Kidney (tissue), 14 donors: ENCODE results near the gene TMPRSS4. TPM values are rescaled to one million over a fixed set of nuclear protein-coding genes. Genes with fewer than 3 reads are reported as not detected.

Experiments
- DNase-seq, 5 donors: peaks; one replicate each; pipeline ENCODE4 v3.0.0-alpha.2; 2013 to 2020
- FAIRE-seq: peaks from 2 replicates; lab custom pipeline; 2012; peaks lifted over from hg19 to GRCh38; lab: Jason Lieb, UNC
- H3K27ac ChIP-seq, 2 donors: one replicate each; pipeline ENCODE4 v1.7.0; 2013; ENCODE audit warnings: low read depth in 2 of 2, low read length in 2 of 2, inconsistent platforms in 1 of 2
- H3K27me3 ChIP-seq: one replicate; pipeline ENCODE4 v1.7.1; 2013; ENCODE audit warnings: low read length, inconsistent platforms; ENCODE audit not compliant: control insufficient read depth, insufficient read depth
- H3K36me3 ChIP-seq, 3 donors: one replicate each; pipeline versions ENCODE4 v1.7.0 to v1.7.1; 2013; ENCODE audit warnings: low read length in 3 of 3, control low read depth in 1 of 3, inconsistent platforms in 1 of 3; ENCODE audit not compliant: insufficient read depth in 3 of 3, control insufficient read depth in 2 of 3
- H3K4me1 ChIP-seq, 3 donors: one replicate each; pipeline versions ENCODE4 v1.7.0 to v1.7.1; 2013; ENCODE audit warnings: low read length in 3 of 3, inconsistent platforms in 1 of 3, low read depth in 1 of 3; ENCODE audit not compliant: control insufficient read depth in 2 of 3, insufficient read depth in 2 of 3
- H3K4me3 ChIP-seq, 3 donors: one replicate each; pipeline versions ENCODE4 v1.7.0 to v1.8.1; 2013; ENCODE audit warnings: low read length in 3 of 3, control low read depth in 1 of 3, inconsistent platforms in 1 of 3
- H3K9ac ChIP-seq, 3 donors: one replicate each; pipeline versions ENCODE4 v1.7.0 to v1.7.1; 2013; ENCODE audit warnings: low read length in 3 of 3, control low read depth in 1 of 3, inconsistent platforms in 1 of 3
- H3K9me3 ChIP-seq, 3 donors: one replicate each; pipeline versions ENCODE4 v1.7.0 to v1.7.1; 2013; ENCODE audit warnings: low read length in 3 of 3, control low read depth in 1 of 3, inconsistent platforms in 1 of 3; ENCODE audit not compliant: control insufficient read depth in 2 of 3, insufficient read depth in 1 of 3
- intact Hi-C: fragments of 100-400 bp; cut with DNase I; formaldehyde crosslinking; loops from one replicate; pipeline ENCODE4 v1.11.1; 2022
- polyA plus RNA-seq: library from polyadenylated mRNA; stranded (reverse); fragments of 350-450 nt; fragmentation: Illumina TruSeq; extraction: RNeasy Lipid Tissue Mini Kit (QIAGEN cat#74804); gene quantifications from one replicate; pipeline ENCODE4 v1.2.3, GENCODE V29; 2014; ENCODE audit warnings: low read depth, low replicate concordance; ENCODE audit not compliant: insufficient read depth
- total RNA-seq: library from RNA; stranded (reverse); fragmentation: NEBNext Ultra II Directional; extraction: Animal tissue kit (Norgen Biotek cat#: 25700); gene quantifications from one replicate; pipeline ENCODE4 v1.2.1, GENCODE V29; 2021
- TF ChIP-seq, protein P1 (sequence below): IDR thresholded peaks from 3 replicates; pipeline ENCODE4 v1.5.1; 2012; ENCODE audit warnings: mild to moderate bottlenecking, moderate library complexity, borderline replicate concordance; ENCODE audit not compliant: insufficient read depth; ENCODE audit errors: extremely low read depth
- donor health status: control.
- donor health status: control.
- donor health status: control.
- donor health status: control.
- donor health status: control.
- donor health status: DM: yes; HTN: yes; CAD: no.
- donor health status: Normal renal cell carcinoma (clear cell type).

The TMPRSS4 gene
- total and polyA plus RNA-seq, 2 donors from 2014 or later: 27.8 to 234 TPM

DNA sequence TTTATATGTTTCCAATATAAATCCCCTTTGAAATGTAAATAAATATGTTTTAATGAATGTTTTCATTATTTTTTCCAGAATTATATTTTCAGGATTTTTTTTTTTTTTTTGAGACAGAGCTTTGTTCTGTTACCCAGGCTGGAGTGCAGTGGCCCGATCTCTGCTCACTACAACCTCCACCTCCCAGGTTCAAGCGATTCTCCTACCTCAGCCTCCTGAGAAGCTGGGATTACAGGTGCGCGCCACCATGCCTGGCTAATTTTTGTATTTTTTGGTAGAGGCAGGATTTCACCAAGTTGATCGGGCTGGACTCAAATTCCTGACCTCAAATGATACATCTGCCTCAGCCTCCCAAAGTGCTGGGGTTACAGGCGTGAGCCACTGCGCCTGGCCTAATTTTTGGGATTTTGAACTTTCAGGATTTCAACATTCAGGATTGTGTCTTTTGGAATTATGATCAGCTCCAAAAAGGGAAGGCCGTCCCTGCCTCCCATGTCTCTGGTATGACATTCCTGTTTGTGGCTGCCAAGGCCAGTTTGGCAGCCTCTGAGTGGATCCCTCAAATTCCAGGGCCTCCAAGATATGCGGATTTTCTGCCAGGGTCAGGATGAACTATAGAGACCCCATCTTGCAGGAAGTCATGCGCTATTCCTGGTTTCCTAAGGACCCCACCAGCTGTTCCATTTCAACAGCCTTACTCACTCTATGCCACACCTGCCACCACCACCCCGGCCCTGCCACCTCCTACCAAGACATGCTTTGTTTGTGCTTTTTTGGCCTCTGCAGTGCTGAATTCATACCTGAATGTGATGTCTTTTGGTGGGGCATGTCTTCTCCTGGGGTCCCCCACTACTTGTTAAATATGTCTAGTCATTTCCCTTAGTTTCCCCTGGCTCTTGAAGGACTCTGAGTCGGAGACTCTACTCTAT is 21.9 kb upstream of the TMPRSS4 start:
- Histone ChIP-seq H3K9me3 (no peaks in the 10 kb centered on the region), H3K36me3 (no peaks in the 10 kb centered on the region), H3K27me3 (no peaks in the 10 kb centered on the region), H3K27ac (no peak overlapping the region), H3K4me3 (no peak overlapping the region), H3K9ac (no peak overlapping the region), H3K4me1 (peaks cover 0 to 2% (median 0%) of the 10 kb centered on the region in 3 donors)
- intact Hi-C loops: loop anchor here (10.0 kb wide), 1 partner anchor 210 kb away; no protein-coding TSS in a partner anchor
- no peak for DNase-seq
- no peak for FAIRE-seq
- TF ChIP-seq, protein P1, sequence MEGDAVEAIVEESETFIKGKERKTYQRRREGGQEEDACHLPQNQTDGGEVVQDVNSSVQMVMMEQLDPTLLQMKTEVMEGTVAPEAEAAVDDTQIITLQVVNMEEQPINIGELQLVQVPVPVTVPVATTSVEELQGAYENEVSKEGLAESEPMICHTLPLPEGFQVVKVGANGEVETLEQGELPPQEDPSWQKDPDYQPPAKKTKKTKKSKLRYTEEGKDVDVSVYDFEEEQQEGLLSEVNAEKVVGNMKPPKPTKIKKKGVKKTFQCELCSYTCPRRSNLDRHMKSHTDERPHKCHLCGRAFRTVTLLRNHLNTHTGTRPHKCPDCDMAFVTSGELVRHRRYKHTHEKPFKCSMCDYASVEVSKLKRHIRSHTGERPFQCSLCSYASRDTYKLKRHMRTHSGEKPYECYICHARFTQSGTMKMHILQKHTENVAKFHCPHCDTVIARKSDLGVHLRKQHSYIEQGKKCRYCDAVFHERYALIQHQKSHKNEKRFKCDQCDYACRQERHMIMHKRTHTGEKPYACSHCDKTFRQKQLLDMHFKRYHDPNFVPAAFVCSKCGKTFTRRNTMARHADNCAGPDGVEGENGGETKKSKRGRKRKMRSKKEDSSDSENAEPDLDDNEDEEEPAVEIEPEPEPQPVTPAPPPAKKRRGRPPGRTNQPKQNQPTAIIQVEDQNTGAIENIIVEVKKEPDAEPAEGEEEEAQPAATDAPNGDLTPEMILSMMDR: no peak

GRCh38 chr11:118055966-118056365 is 20.9 kb upstream of the TMPRSS4 start:
- no peaks in the 10 kb centered on the region for H3K36me3 ChIP-seq
- no peaks in the 10 kb centered on the region for H3K9me3 ChIP-seq
- H3K4me1 ChIP-seq: peaks cover 0 to 2% (median 0%) of the 10 kb centered on the region in 3 donors
- no peaks in the 10 kb centered on the region for H3K27me3 ChIP-seq
- no peak overlapping the region for H3K4me3 ChIP-seq
- no peak for FAIRE-seq
- no peak for DNase-seq
- TF ChIP-seq, protein P1: no peak
- H3K27ac ChIP-seq: no peak overlapping the region
- intact Hi-C loops: loop anchor here (10.0 kb wide), 1 partner anchor 211 kb away; no protein-coding TSS in a partner anchor
- no peak overlapping the region for H3K9ac ChIP-seq

GRCh38 chr11:118056806-118057205 is 20.1 kb upstream of the TMPRSS4 start:
- DNase-seq (no peak), FAIRE-seq (no peak)

More at GRCh38 chr11:118056806-118057205, 20.1 kb upstream of the TMPRSS4 start:
- no peaks in the 10 kb centered on the region for H3K36me3 ChIP-seq
- no peak overlapping the region for H3K27ac ChIP-seq
- intact Hi-C loops: loop anchor here (10.0 kb wide), 1 partner anchor 212 kb away; no protein-coding TSS in a partner anchor
- H3K4me3 ChIP-seq: no peak overlapping the region
- H3K9ac ChIP-seq: no peak overlapping the region
- TF ChIP-seq, protein P1: no peak
- H3K4me1 ChIP-seq: peaks cover 0 to 5% (median 2%) of the 10 kb centered on the region in 3 donors
- no peaks in the 10 kb centered on the region for H3K9me3 ChIP-seq
- no peaks in the 10 kb centered on the region for H3K27me3 ChIP-seq
